Measurements from ENCODE around the gene COL4A4.

Gene COL4A4

DNA sequence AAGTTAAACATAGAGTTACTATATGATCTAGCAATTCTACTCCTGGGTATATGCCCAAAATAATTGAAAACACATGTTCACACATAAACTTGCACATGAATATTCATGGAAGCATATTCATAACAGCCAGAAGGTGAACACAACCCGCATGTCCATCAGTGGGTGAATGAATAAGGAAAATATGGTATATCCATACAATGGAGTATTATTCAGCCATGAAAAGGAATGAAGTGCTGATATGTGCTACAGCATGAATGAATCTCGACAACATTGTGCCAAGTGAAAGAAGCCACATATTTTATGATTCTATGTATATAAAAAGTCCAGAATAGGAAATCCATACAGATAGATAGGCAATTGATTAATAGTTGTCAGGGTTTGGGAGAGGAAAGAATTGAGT, 15.9 kb downstream of the COL4A4 start:
- Histone ChIP-seq H3K4me3 (ENCODE audit: low read depth in 1 of 5, low read length in 5 of 5) (no peak overlapping the region), H3K4me1 (ENCODE audit: control insufficient read depth in 5 of 5, insufficient read depth in 5 of 5, low read length in 5 of 5) (peaks cover 0 to 7% (median 2%) of the 10 kb centered on the region in 5 donors), H3K9ac (ENCODE audit: low read length in 5 of 5) (no peak overlapping the region), H3K27ac (ENCODE audit: low read depth, low read length) (no peak overlapping the region), H3K27me3 (ENCODE audit: control insufficient read depth in 5 of 5, insufficient read depth in 4 of 5, low read length in 5 of 5) (no peaks in the 10 kb centered on the region), H3K9me3 (ENCODE audit: control insufficient read depth in 5 of 5, low read length in 5 of 5) (peaks cover 0 to 5% (median 4%) of the 10 kb centered on the region in 5 donors), H3K36me3 (ENCODE audit: control insufficient read depth in 5 of 5, insufficient read depth in 5 of 5, low read length in 5 of 5) (no peaks in the 10 kb centered on the region)

DNA sequence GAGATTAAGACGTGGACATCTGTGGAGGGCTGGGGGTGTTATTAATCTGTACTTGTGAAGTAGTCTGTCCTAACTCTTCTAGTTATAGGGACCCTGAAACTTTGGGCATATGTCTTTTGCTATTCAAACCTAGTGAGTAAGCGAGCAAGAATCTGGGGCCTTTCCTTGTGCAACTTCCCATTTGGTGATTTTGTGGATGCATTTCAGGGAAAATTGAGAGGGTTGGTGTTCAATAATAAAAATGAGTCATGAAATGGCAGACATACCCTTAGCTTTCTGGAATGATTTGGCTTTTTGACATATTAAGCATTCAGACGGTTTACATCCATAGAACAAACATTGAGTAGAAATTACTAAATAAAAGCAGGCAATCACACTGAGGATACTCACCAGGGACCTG, 17.0 kb downstream of the COL4A4 start:
- no peak overlapping the region for H3K27ac ChIP-seq (ENCODE audit: low read depth, low read length)
- H3K36me3 ChIP-seq (ENCODE audit: control insufficient read depth in 5 of 5, insufficient read depth in 5 of 5, low read length in 5 of 5) = no peaks in the 10 kb centered on the region

GRCh38 chr2:227146456-227146855, 17.5 kb downstream of the COL4A4 start:
- Histone ChIP-seq H3K9me3 (ENCODE audit: control insufficient read depth in 5 of 5, low read length in 5 of 5) (peaks cover 0 to 5% (median 4%) of the 10 kb centered on the region in 5 donors), H3K4me1 (ENCODE audit: control insufficient read depth in 5 of 5, insufficient read depth in 5 of 5, low read length in 5 of 5) (no peaks in the 10 kb centered on the region), H3K9ac (ENCODE audit: low read length in 5 of 5) (no peak overlapping the region), H3K4me3 (ENCODE audit: low read depth in 1 of 5, low read length in 5 of 5) (no peak overlapping the region), H3K36me3 (ENCODE audit: control insufficient read depth in 5 of 5, insufficient read depth in 5 of 5, low read length in 5 of 5) (no peaks in the 10 kb centered on the region), H3K27ac (ENCODE audit: low read depth, low read length) (no peak overlapping the region), H3K27me3 (ENCODE audit: control insufficient read depth in 5 of 5, insufficient read depth in 4 of 5, low read length in 5 of 5) (no peaks in the 10 kb centered on the region)

More for the DNA sequence above, 17.0 kb downstream of the COL4A4 start:
- Histone ChIP-seq H3K4me3 (ENCODE audit: low read depth in 1 of 5, low read length in 5 of 5) (no peak overlapping the region), H3K9ac (ENCODE audit: low read length in 5 of 5) (no peak overlapping the region), H3K9me3 (ENCODE audit: control insufficient read depth in 5 of 5, low read length in 5 of 5) (peaks cover 0 to 5% (median 4%) of the 10 kb centered on the region in 5 donors), H3K4me1 (ENCODE audit: control insufficient read depth in 5 of 5, insufficient read depth in 5 of 5, low read length in 5 of 5) (peaks cover 0 to 1% (median 0%) of the 10 kb centered on the region in 5 donors), H3K27me3 (ENCODE audit: control insufficient read depth in 5 of 5, insufficient read depth in 4 of 5, low read length in 5 of 5) (no peaks in the 10 kb centered on the region)

DNA sequence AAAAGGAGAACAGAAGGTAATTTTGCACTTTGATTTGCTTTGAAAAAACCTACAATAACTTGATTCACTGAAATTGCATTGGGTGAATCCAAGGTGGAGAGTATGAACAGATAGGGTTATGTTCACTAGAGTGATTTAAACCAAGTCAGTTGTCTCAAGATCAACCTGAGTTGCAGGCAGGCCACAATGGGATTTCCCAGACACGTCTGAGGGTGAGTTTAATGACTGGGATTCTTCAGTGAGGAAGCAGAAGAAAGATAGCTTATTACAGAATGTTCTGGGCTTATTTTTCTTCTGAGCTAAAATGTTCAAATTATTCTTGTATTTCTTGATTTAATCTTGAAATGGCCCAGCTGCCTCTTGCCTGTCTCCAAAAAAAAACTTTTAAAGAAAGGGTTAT, 20.1 kb downstream of the COL4A4 start:
- Histone ChIP-seq H3K36me3 (ENCODE audit: control insufficient read depth in 5 of 5, insufficient read depth in 5 of 5, low read length in 5 of 5) (no peaks in the 10 kb centered on the region), H3K27ac (ENCODE audit: low read depth, low read length) (no peak overlapping the region), H3K9me3 (ENCODE audit: control insufficient read depth in 5 of 5, low read length in 5 of 5) (peaks cover 0 to 5% (median 4%) of the 10 kb centered on the region in 5 donors), H3K9ac (ENCODE audit: low read length in 5 of 5) (no peak overlapping the region), H3K4me1 (ENCODE audit: control insufficient read depth in 5 of 5, insufficient read depth in 5 of 5, low read length in 5 of 5) (no peaks in the 10 kb centered on the region), H3K4me3 (ENCODE audit: low read depth in 1 of 5, low read length in 5 of 5) (no peak overlapping the region), H3K27me3 (ENCODE audit: control insufficient read depth in 5 of 5, insufficient read depth in 4 of 5, low read length in 5 of 5) (no peaks in the 10 kb centered on the region)

- H3K27ac ChIP-seq (ENCODE audit: low read depth, low read length) = no peak overlapping the region
Measured at GRCh38 chr2:227141301-227141700, 22.7 kb downstream of the COL4A4 start.

DNA sequence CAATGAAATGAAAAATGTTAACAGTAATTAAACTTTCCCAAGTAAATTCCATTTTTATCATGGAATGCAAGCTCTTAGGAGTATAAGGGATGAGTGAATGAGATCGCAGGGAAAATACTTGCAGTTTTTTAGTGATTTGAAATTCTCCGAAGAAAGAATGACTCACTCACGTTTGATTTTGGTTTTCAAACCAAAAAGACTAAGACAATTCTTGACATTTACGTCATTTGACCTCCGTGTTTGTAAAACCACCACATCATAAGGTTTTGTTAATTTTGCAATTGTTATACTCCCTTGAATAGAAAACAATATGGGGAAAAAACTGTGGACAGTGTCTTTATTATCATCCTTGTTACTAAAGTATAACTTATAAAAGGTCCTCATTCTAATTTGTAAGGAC, 29.4 kb downstream of the COL4A4 start:
- no peak overlapping the region for H3K4me3 ChIP-seq (ENCODE audit: low read depth in 1 of 5, low read length in 5 of 5)
- H3K9ac ChIP-seq (ENCODE audit: low read length in 5 of 5) = no peak overlapping the region
- H3K4me1 ChIP-seq (ENCODE audit: control insufficient read depth in 5 of 5, insufficient read depth in 5 of 5, low read length in 5 of 5) = peaks cover 0 to 9% (median 4%) of the 10 kb centered on the region in 5 donors
- H3K9me3 ChIP-seq (ENCODE audit: control insufficient read depth in 5 of 5, low read length in 5 of 5) = no peaks in the 10 kb centered on the region
- H3K27ac ChIP-seq (ENCODE audit: low read depth, low read length) = no peak overlapping the region
- H3K36me3 ChIP-seq (ENCODE audit: control insufficient read depth in 5 of 5, insufficient read depth in 5 of 5, low read length in 5 of 5) = no peaks in the 10 kb centered on the region
- no peaks in the 10 kb centered on the region for H3K27me3 ChIP-seq (ENCODE audit: control insufficient read depth in 5 of 5, insufficient read depth in 4 of 5, low read length in 5 of 5)

More at GRCh38 chr2:227141301-227141700, 22.7 kb downstream of the COL4A4 start:
- H3K27me3 ChIP-seq (ENCODE audit: control insufficient read depth in 5 of 5, insufficient read depth in 4 of 5, low read length in 5 of 5) = no peaks in the 10 kb centered on the region
- H3K36me3 ChIP-seq (ENCODE audit: control insufficient read depth in 5 of 5, insufficient read depth in 5 of 5, low read length in 5 of 5) = no peaks in the 10 kb centered on the region
- H3K4me1 ChIP-seq (ENCODE audit: control insufficient read depth in 5 of 5, insufficient read depth in 5 of 5, low read length in 5 of 5) = no peaks in the 10 kb centered on the region
- H3K4me3 ChIP-seq (ENCODE audit: low read depth in 1 of 5, low read length in 5 of 5) = no peak overlapping the region
- no peak overlapping the region for H3K9ac ChIP-seq (ENCODE audit: low read length in 5 of 5)
- H3K9me3 ChIP-seq (ENCODE audit: control insufficient read depth in 5 of 5, low read length in 5 of 5) = peaks cover 0 to under 1% (median 0%) of the 10 kb centered on the region in 5 donors

GRCh38 chr2:227132986-227133385, 31.0 kb downstream of the COL4A4 start:
- peaks cover 0 to 9% (median 4%) of the 10 kb centered on the region in 5 donors for H3K4me1 ChIP-seq (ENCODE audit: control insufficient read depth in 5 of 5, insufficient read depth in 5 of 5, low read length in 5 of 5)
- H3K4me3 ChIP-seq (ENCODE audit: low read depth in 1 of 5, low read length in 5 of 5) = no peak overlapping the region
- H3K36me3 ChIP-seq (ENCODE audit: control insufficient read depth in 5 of 5, insufficient read depth in 5 of 5, low read length in 5 of 5) = no peaks in the 10 kb centered on the region
- H3K9me3 ChIP-seq (ENCODE audit: control insufficient read depth in 5 of 5, low read length in 5 of 5) = no peaks in the 10 kb centered on the region
- H3K9ac ChIP-seq (ENCODE audit: low read length in 5 of 5) = no peak overlapping the region
- H3K27me3 ChIP-seq (ENCODE audit: control insufficient read depth in 5 of 5, insufficient read depth in 4 of 5, low read length in 5 of 5) = peaks cover 0 to 4% (median 0%) of the 10 kb centered on the region in 5 donors
- H3K27ac ChIP-seq (ENCODE audit: low read depth, low read length) = no peak overlapping the region

DNA sequence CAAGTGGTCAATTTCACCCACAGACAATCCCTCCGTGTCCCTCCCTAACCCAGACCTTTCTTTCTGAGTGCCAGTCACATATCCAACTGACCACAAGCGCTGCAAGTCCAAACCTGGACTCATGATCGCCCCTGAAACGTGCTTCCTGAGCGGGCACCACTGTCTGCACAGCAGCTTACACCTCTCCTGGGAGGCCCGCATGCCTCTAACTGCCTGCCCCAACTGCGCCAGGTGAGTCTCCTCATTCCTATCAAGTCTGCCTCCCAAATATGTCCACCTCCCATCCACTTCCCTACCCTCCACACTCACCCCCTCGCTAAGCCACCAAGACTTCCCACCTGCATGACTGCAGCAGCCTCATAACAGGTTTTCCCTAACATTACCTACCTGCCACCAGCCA, 33.4 kb downstream of the COL4A4 start:
- no peak overlapping the region for H3K4me3 ChIP-seq (ENCODE audit: low read depth in 1 of 5, low read length in 5 of 5)
- peaks cover 0 to 9% (median 4%) of the 10 kb centered on the region in 5 donors for H3K4me1 ChIP-seq (ENCODE audit: control insufficient read depth in 5 of 5, insufficient read depth in 5 of 5, low read length in 5 of 5)
- peaks cover 0 to 4% (median 0%) of the 10 kb centered on the region in 5 donors for H3K27me3 ChIP-seq (ENCODE audit: control insufficient read depth in 5 of 5, insufficient read depth in 4 of 5, low read length in 5 of 5)
- no peaks in the 10 kb centered on the region for H3K36me3 ChIP-seq (ENCODE audit: control insufficient read depth in 5 of 5, insufficient read depth in 5 of 5, low read length in 5 of 5)
- no peak overlapping the region for H3K27ac ChIP-seq (ENCODE audit: low read depth, low read length)
- no peak overlapping the region for H3K9ac ChIP-seq (ENCODE audit: low read length in 5 of 5)
- H3K9me3 ChIP-seq (ENCODE audit: control insufficient read depth in 5 of 5, low read length in 5 of 5) = no peaks in the 10 kb centered on the region

DNA sequence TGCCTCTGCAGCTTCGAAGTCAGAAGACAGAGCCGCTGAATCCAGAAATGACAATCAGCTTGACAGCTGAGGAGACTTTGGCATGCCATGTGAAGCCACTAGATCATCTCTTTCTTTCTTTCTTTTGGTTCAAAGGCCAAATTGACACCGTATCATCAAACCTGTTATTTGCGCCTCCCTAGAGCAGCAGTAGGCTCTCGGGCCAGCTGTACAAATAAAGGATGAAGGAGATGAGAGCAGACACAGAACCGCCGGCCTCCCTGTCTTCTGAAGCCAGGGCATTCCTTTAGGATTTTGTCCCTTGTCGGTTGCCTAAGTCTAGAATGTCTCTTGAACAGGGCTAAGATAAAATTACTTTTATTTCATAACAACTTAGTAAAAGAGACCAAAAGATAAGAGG, 36.8 kb downstream of the COL4A4 start:
- no peaks in the 10 kb centered on the region for H3K4me1 ChIP-seq (ENCODE audit: control insufficient read depth in 5 of 5, insufficient read depth in 5 of 5, low read length in 5 of 5)
- no peak overlapping the region for H3K27ac ChIP-seq (ENCODE audit: low read depth, low read length)
- no peak overlapping the region for H3K4me3 ChIP-seq (ENCODE audit: low read depth in 1 of 5, low read length in 5 of 5)
- H3K9me3 ChIP-seq (ENCODE audit: control insufficient read depth in 5 of 5, low read length in 5 of 5) = no peaks in the 10 kb centered on the region
- no peak overlapping the region for H3K9ac ChIP-seq (ENCODE audit: low read length in 5 of 5)
- H3K27me3 ChIP-seq (ENCODE audit: control insufficient read depth in 5 of 5, insufficient read depth in 4 of 5, low read length in 5 of 5) = peaks cover 0 to 4% (median 0%) of the 10 kb centered on the region in 5 donors
- H3K36me3 ChIP-seq (ENCODE audit: control insufficient read depth in 5 of 5, insufficient read depth in 5 of 5, low read length in 5 of 5) = no peaks in the 10 kb centered on the region

DNA sequence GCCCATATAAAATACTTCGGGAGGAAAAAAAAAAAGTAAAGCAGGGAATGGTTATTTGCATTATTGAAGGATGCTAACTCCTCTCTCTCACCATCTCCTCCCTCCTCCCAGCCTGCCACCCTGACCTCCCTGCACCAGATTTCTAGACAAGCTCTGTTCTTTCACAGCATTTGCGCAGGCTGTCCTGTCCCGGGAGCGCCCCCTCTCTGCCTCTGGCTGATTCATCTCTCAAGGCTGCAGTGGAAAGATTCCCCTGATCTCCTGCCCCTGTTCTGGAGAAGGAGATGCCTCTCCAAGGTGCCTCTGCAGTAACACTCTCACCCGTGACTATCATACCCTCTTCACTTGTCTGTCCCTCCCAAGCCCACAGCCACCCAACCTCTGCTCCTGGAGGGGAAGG, 38.5 kb downstream of the COL4A4 start:
- Histone ChIP-seq H3K4me3 (ENCODE audit: low read depth in 1 of 5, low read length in 5 of 5) (no peak overlapping the region), H3K9me3 (ENCODE audit: control insufficient read depth in 5 of 5, low read length in 5 of 5) (no peaks in the 10 kb centered on the region)

GRCh38 chr2:227124811-227125210, 39.2 kb downstream of the COL4A4 start:
- Histone ChIP-seq H3K9ac (ENCODE audit: low read length in 5 of 5) (no peak overlapping the region), H3K4me3 (ENCODE audit: low read depth in 1 of 5, low read length in 5 of 5) (no peak overlapping the region), H3K36me3 (ENCODE audit: control insufficient read depth in 5 of 5, insufficient read depth in 5 of 5, low read length in 5 of 5) (no peaks in the 10 kb centered on the region), H3K27ac (ENCODE audit: low read depth, low read length) (no peak overlapping the region), H3K4me1 (ENCODE audit: control insufficient read depth in 5 of 5, insufficient read depth in 5 of 5, low read length in 5 of 5) (no peaks in the 10 kb centered on the region), H3K9me3 (ENCODE audit: control insufficient read depth in 5 of 5, low read length in 5 of 5) (no peaks in the 10 kb centered on the region), H3K27me3 (ENCODE audit: control insufficient read depth in 5 of 5, insufficient read depth in 4 of 5, low read length in 5 of 5) (peaks cover 0 to 4% (median 0%) of the 10 kb centered on the region in 5 donors)

More for the DNA sequence above, 38.5 kb downstream of the COL4A4 start:
- H3K36me3 ChIP-seq (ENCODE audit: control insufficient read depth in 5 of 5, insufficient read depth in 5 of 5, low read length in 5 of 5) = no peaks in the 10 kb centered on the region
- no peaks in the 10 kb centered on the region for H3K4me1 ChIP-seq (ENCODE audit: control insufficient read depth in 5 of 5, insufficient read depth in 5 of 5, low read length in 5 of 5)
- no peak overlapping the region for H3K27ac ChIP-seq (ENCODE audit: low read depth, low read length)
- H3K27me3 ChIP-seq (ENCODE audit: control insufficient read depth in 5 of 5, insufficient read depth in 4 of 5, low read length in 5 of 5) = peaks cover 0 to 4% (median 0%) of the 10 kb centered on the region in 5 donors
- H3K9ac ChIP-seq (ENCODE audit: low read length in 5 of 5) = no peak overlapping the region

Data from subcutaneous abdominal adipose tissue (tissue), 5 donors.